ENCODE results near the gene RTRAF. TPM values are rescaled to one million over a fixed set of nuclear protein-coding genes. Genes with fewer than 3 reads are reported as not detected.

The RTRAF gene
- total RNA-seq, 1 experiment from 2014 or later = 223 TPM

GRCh38 chr14:52051251-52051650 lies 61.9 kb downstream of the RTRAF start:
- Mint-ChIP-seq H3K27ac (ENCODE audit: unreplicated experiment) (no peak overlapping the region), H3K27me3 (ENCODE audit: insufficient read depth, unreplicated experiment) (no peaks in the 10 kb centered on the region), H3K4me1 (ENCODE audit: low read depth, unreplicated experiment) (peaks cover 18% of the 10 kb centered on the region), H3K9me3 (ENCODE audit: unreplicated experiment) (no peaks in the 10 kb centered on the region), H3K36me3 (ENCODE audit: insufficient read depth, unreplicated experiment) (no peaks in the 10 kb centered on the region), H3K4me3 (ENCODE audit: unreplicated experiment) (no peak overlapping the region)
- CTCF ChIA-PET = interaction anchor here (0.9 to 1.3 kb wide), 2 partner anchors 20 to 36 kb away, joined by 3 read pairs; no protein-coding TSS in a partner anchor
- Histone ChIP-seq H3K9me3 (no peaks in the 10 kb centered on the region), H3K4me3 (ENCODE audit: low read depth, low read length) (no peak overlapping the region), H3K4me1 (peaks cover 18% of the 10 kb centered on the region), H3K27me3 (replicated peaks; ENCODE audit: control insufficient read depth, insufficient read depth, low read length) (no peaks in the 10 kb centered on the region), H3K36me3 (ENCODE audit: control insufficient read depth, insufficient read depth, low read length) (no peaks in the 10 kb centered on the region)
- TF ChIP-seq CTCF (IDR thresholded peaks at IDR 0.05; ENCODE audit: insufficient read depth in 1 of 2, low read depth in 1 of 2, low read length in 1 of 2, severe bottlenecking in 1 of 2, unreplicated experiment in 1 of 2) = no peak
- POLR2A ChIA-PET = no interaction called here
- intact Hi-C loops (cut with micrococcal nuclease; ENCODE audit: unreplicated experiment) = no loop called here
- DNase-seq = no peak
- no TSS peak for BruUV-seq (replicated peaks)

- no peaks in the 10 kb centered on the region for H3K27me3 Mint-ChIP-seq (ENCODE audit: insufficient read depth, unreplicated experiment)
- no peak for DNase-seq
- BruUV-seq (replicated peaks) = no TSS peak
- no peak for TF ChIP-seq CTCF (IDR thresholded peaks at IDR 0.05; ENCODE audit: insufficient read depth in 1 of 2, low read depth in 1 of 2, low read length in 1 of 2, severe bottlenecking in 1 of 2, unreplicated experiment in 1 of 2)
- Histone ChIP-seq H3K4me3 (ENCODE audit: low read depth, low read length) (no peak overlapping the region), H3K4me1 (peaks cover 18% of the 10 kb centered on the region), H3K9me3 (no peaks in the 10 kb centered on the region), H3K36me3 (ENCODE audit: control insufficient read depth, insufficient read depth, low read length) (no peaks in the 10 kb centered on the region), H3K27me3 (replicated peaks; ENCODE audit: control insufficient read depth, insufficient read depth, low read length) (no peaks in the 10 kb centered on the region)
- ChIA-PET CTCF (interaction anchor here (0.9 to 1.3 kb wide), 2 partner anchors 19 to 36 kb away, joined by 3 read pairs; no protein-coding TSS in a partner anchor), POLR2A (interaction anchor here (0.6 kb wide), 1 partner anchor 26 kb away, joined by 6 read pairs; no protein-coding TSS in a partner anchor)
- no peak overlapping the region for H3K4me3 Mint-ChIP-seq (ENCODE audit: unreplicated experiment)
- H3K4me1 Mint-ChIP-seq (ENCODE audit: low read depth, unreplicated experiment) = peaks cover 18% of the 10 kb centered on the region
- H3K36me3 Mint-ChIP-seq (ENCODE audit: insufficient read depth, unreplicated experiment) = no peaks in the 10 kb centered on the region
- intact Hi-C loops (cut with micrococcal nuclease; ENCODE audit: unreplicated experiment) = no loop called here
- H3K9me3 Mint-ChIP-seq (ENCODE audit: unreplicated experiment) = no peaks in the 10 kb centered on the region
- no peak overlapping the region for H3K27ac Mint-ChIP-seq (ENCODE audit: unreplicated experiment)
These were observed 62.5 kb downstream of the RTRAF start for GRCh38 chr14:52051871-52052270.

- Histone ChIP-seq H3K4me1 (peaks cover 18% of the 10 kb centered on the region), H3K36me3 (ENCODE audit: control insufficient read depth, insufficient read depth, low read length) (no peaks in the 10 kb centered on the region), H3K9me3 (no peaks in the 10 kb centered on the region), H3K4me3 (ENCODE audit: low read depth, low read length) (no peak overlapping the region), H3K27me3 (replicated peaks; ENCODE audit: control insufficient read depth, insufficient read depth, low read length) (no peaks in the 10 kb centered on the region)
- ChIA-PET POLR2A (interaction anchor here (0.6 kb wide), 1 partner anchor 27 kb away, joined by 6 read pairs; no protein-coding TSS in a partner anchor), CTCF (no interaction called here)
- Mint-ChIP-seq H3K27ac (ENCODE audit: unreplicated experiment) (no peak overlapping the region), H3K36me3 (ENCODE audit: insufficient read depth, unreplicated experiment) (no peaks in the 10 kb centered on the region), H3K4me3 (ENCODE audit: unreplicated experiment) (no peak overlapping the region), H3K9me3 (ENCODE audit: unreplicated experiment) (no peaks in the 10 kb centered on the region), H3K27me3 (ENCODE audit: insufficient read depth, unreplicated experiment) (no peaks in the 10 kb centered on the region), H3K4me1 (ENCODE audit: low read depth, unreplicated experiment) (peaks cover 18% of the 10 kb centered on the region)
- no TSS peak for BruUV-seq (replicated peaks)
- no peak for DNase-seq
- intact Hi-C loops (cut with micrococcal nuclease; ENCODE audit: unreplicated experiment) = no loop called here
- TF ChIP-seq CTCF (IDR thresholded peaks at IDR 0.05; ENCODE audit: insufficient read depth in 1 of 2, low read depth in 1 of 2, low read length in 1 of 2, severe bottlenecking in 1 of 2, unreplicated experiment in 1 of 2) = no peak
These were observed 63.1 kb downstream of the RTRAF start for GRCh38 chr14:52052288-52052943.
